ENCODE data around the gene LIX1L. TPM values are rescaled to one million over a fixed set of nuclear protein-coding genes. Genes with fewer than 3 reads are reported as not detected.

The LIX1L gene
- total and polyA plus RNA-seq, 12 donors: 7.1 to 30.0 (median 23.8) TPM

GRCh38 chr1:145947551-145947950, 10.3 kb downstream of the LIX1L start:
- intact Hi-C loops (cut with DNase I): no loop called here
- Histone ChIP-seq H3K27ac (no peak overlapping the region), H3K9me3 (no peaks in the 10 kb centered on the region), H3K27me3 (no peaks in the 10 kb centered on the region), H3K4me3 (no peak overlapping the region), H3K36me3 (peaks cover 0 to 92% (median 19%) of the 10 kb centered on the region in 9 donors), H3K4me1 (peaks cover 0 to 39% (median 15%) of the 10 kb centered on the region in 9 donors)
- DNase-seq (no peak), ATAC-seq (no peak)
- 64 to 72% methylated on average over 4 of the region's 4 CpGs for WGBS, 2 donors
- no peak for TF ChIP-seq CTCF (IDR thresholded peaks at IDR 0.05)

- no peaks in the 10 kb centered on the region for H3K9me3 ChIP-seq
- no peak for DNase-seq
- H3K4me3 ChIP-seq: no peak overlapping the region
- WGBS, 2 donors: 93 to 95% methylated on average over 4 of the region's 4 CpGs
- H3K27ac ChIP-seq: no peak overlapping the region
- H3K36me3 ChIP-seq: peaks cover 0 to 97% (median 22%) of the 10 kb centered on the region in 9 donors
- no peak for TF ChIP-seq CTCF (IDR thresholded peaks at IDR 0.05)
- H3K27me3 ChIP-seq: no peaks in the 10 kb centered on the region
- intact Hi-C loops (cut with DNase I): no loop called here
- peaks cover 0 to 34% (median 15%) of the 10 kb centered on the region in 9 donors for H3K4me1 ChIP-seq
- no peak for ATAC-seq
Measured at GRCh38 chr1:145946477-145946986, 11.3 kb downstream of the LIX1L start.

GRCh38 chr1:145944532-145944931, 13.3 kb downstream of the LIX1L start:
- Histone ChIP-seq H3K9me3 (no peaks in the 10 kb centered on the region), H3K27me3 (no peaks in the 10 kb centered on the region), H3K27ac (no peak overlapping the region), H3K36me3 (peaks cover 0 to 99% (median 22%) of the 10 kb centered on the region in 9 donors), H3K4me3 (no peak overlapping the region), H3K4me1 (peaks cover 0 to 23% (median 10%) of the 10 kb centered on the region in 9 donors)
- ATAC-seq: no peak
- no peak for TF ChIP-seq CTCF (IDR thresholded peaks at IDR 0.05)
- WGBS, 2 donors: 79 to 80% methylated on average over 3 of the region's 3 CpGs
- DNase-seq: no peak
- intact Hi-C loops (cut with DNase I): no loop called here

GRCh38 chr1:145942871-145943270, 14.9 kb downstream of the LIX1L start:
- no peaks in the 10 kb centered on the region for H3K9me3 ChIP-seq
- no peak for ATAC-seq
- H3K27me3 ChIP-seq: no peaks in the 10 kb centered on the region
- H3K36me3 ChIP-seq: peaks cover 0 to 100% (median 24%) of the 10 kb centered on the region in 9 donors
- peaks cover 0 to 6% (median 0%) of the 10 kb centered on the region in 9 donors for H3K4me1 ChIP-seq
- 84 to 89% methylated on average over 6 of the region's 6 CpGs for WGBS, 2 donors
- no peak for TF ChIP-seq CTCF (IDR thresholded peaks at IDR 0.05)
- intact Hi-C loops (cut with DNase I): no loop called here
- no peak overlapping the region for H3K27ac ChIP-seq
- no peak overlapping the region for H3K4me3 ChIP-seq
- DNase-seq: no peak

Measured in heart right ventricle (tissue), 16 donors.